HepG2 (cell line): Measurements from ENCODE around the gene TFPI. TPM values are rescaled to one million over a fixed set of nuclear protein-coding genes. Genes with fewer than 3 reads are reported as not detected.
"Not testable (repeated sequence)": the region's sequence is repeated elsewhere in the genome, so short reads cannot be mapped to it uniquely, and the experiment has no call there.

Source experiments
- KAT7 ChIP-seq: IDR thresholded peaks from 2 replicates; pipeline ENCODE4 v1.6.1; 2018; ENCODE audit warnings: borderline replicate concordance, missing compliant biosample characterization
- MIER3 ChIP-seq: IDR thresholded peaks from 2 replicates; pipeline ENCODE4 v1.6.1; 2016; ENCODE audit warnings: missing compliant biosample characterization, borderline replicate concordance
- RARA ChIP-seq: IDR thresholded peaks from 2 replicates; pipeline ENCODE4 v1.6.1; 2016; ENCODE audit warnings: missing genetic modification reagents, missing compliant biosample characterization
- SALL1 ChIP-seq: sonication (generic); formaldehyde crosslinking; IDR thresholded peaks from 2 replicates; pipeline ENCODE4 v1.8.0; 2022; ENCODE audit warnings: mild to moderate bottlenecking, missing genetic modification reagents
- SIN3A ChIP-seq: IDR thresholded peaks from 2 replicates; pipeline ENCODE4 v1.6.1; 2011; ENCODE audit warnings: low read depth, mild to moderate bottlenecking, control low read depth, low read length, borderline replicate concordance
- SP1 ChIP-seq, 2 experiments: fragments of 450-650 bp in 1 of 2; sonication (generic) in 1 of 2; formaldehyde crosslinking in 1 of 2; IDR thresholded peaks; 2 replicates each; pipeline versions ENCODE4 v1.4.0 to v1.6.1; 2016 to 2020; ENCODE audit warnings: missing genetic modification reagents in 1 of 2
- ZFP37 ChIP-seq: sonication (generic); formaldehyde crosslinking; IDR thresholded peaks from 2 replicates; pipeline ENCODE4 v1.4.0; 2020; ENCODE audit warnings: missing genetic modification reagents, borderline replicate concordance
- ZNF281 ChIP-seq: sonication (generic); formaldehyde crosslinking; IDR thresholded peaks from 2 replicates; pipeline ENCODE4 v1.4.0; 2020; ENCODE audit warnings: missing genetic modification reagents, borderline replicate concordance
- ZNF609 ChIP-seq: sonication (generic); formaldehyde crosslinking; IDR thresholded peaks from 2 replicates; pipeline ENCODE4 v1.4.0; 2020; ENCODE audit warnings: mild to moderate bottlenecking, missing genetic modification reagents, borderline replicate concordance
- ZNF710 ChIP-seq: sonication (generic); formaldehyde crosslinking; IDR thresholded peaks from 2 replicates; pipeline ENCODE4 v1.5.0; 2020; ENCODE audit warnings: mild to moderate bottlenecking, missing genetic modification reagents, borderline replicate concordance
- polyA plus RNA-seq, 8 experiments: library from polyadenylated mRNA; depleted of rRNA in 3 of 8; stranded (reverse) in 7 of 8; unstranded in 1 of 8; fragments of >200 nt; fragmentation: Illumina TruSeq in 4 of 8; extraction: Trizol in 4 of 8; gene quantifications; 2 replicates each; pipeline versions ENCODE4 v1.2.1 to v1.2.3, GENCODE V29; 2011 to 2016; ENCODE audit warnings: low read depth in 4 of 8, missing spikeins in 1 of 8, mixed read lengths in 1 of 8; ENCODE audit not compliant: insufficient read depth in 1 of 8
- total RNA-seq, 5 experiments: library from RNA; depleted of rRNA; stranded (reverse); fragments of >200 nt; fragmentation: Illumina TruSeq; extraction: Trizol; gene quantifications; 2 replicates each; pipeline ENCODE4 v1.2.3, GENCODE V29; 2016; ENCODE audit warnings: low read depth in 1 of 5
- TF ChIP-seq, protein P1 (sequence below): sonication (generic); formaldehyde crosslinking; IDR thresholded peaks from 2 replicates; pipeline ENCODE4 v1.5.1; 2020; ENCODE audit warnings: mild to moderate bottlenecking, missing genetic modification reagents, borderline replicate concordance

The TFPI gene
- total and polyA plus RNA-seq, 2 of the 13 experiments (the other 11 are each of a cell fraction or from before 2014, with no cell fraction given): 301 to 436 TPM

GRCh38 chr2:187513460-187514234 lies 40.6 kb downstream of the TFPI start (continued):
- TF ChIP-seq ZNF609 (CRISPR knock-in tag) (peak; percentile 22; the same call in 1 of the 2 replicates), MIER3 (CRISPR knock-in tag) (peak; percentile 63; the same call in 1 of the 2 replicates), SIN3A (peak; percentile 57; the same call in 1 of the 2 replicates), SALL1 (CRISPR knock-in tag) (peak; percentile 71), ZNF710 (CRISPR knock-in tag) (peak; percentile 70; the same call in 1 of the 2 replicates), ZFP37 (CRISPR knock-in tag) (peak; percentile 70), SP1 (CRISPR knock-in tag; IDR thresholded peaks at IDR 0.05) (peak; percentile 51; the same call in 1 of the 2 replicates), RARA (CRISPR knock-in tag) (peak; percentile 57; the same call in 1 of the 2 replicates), KAT7 (CRISPR knock-in tag) (peak; percentile 81; the same call in 1 of the 2 replicates), ZNF281 (CRISPR knock-in tag) (peak; percentile 55; the same call in 1 of the 2 replicates)
- TF ChIP-seq, protein P1, sequence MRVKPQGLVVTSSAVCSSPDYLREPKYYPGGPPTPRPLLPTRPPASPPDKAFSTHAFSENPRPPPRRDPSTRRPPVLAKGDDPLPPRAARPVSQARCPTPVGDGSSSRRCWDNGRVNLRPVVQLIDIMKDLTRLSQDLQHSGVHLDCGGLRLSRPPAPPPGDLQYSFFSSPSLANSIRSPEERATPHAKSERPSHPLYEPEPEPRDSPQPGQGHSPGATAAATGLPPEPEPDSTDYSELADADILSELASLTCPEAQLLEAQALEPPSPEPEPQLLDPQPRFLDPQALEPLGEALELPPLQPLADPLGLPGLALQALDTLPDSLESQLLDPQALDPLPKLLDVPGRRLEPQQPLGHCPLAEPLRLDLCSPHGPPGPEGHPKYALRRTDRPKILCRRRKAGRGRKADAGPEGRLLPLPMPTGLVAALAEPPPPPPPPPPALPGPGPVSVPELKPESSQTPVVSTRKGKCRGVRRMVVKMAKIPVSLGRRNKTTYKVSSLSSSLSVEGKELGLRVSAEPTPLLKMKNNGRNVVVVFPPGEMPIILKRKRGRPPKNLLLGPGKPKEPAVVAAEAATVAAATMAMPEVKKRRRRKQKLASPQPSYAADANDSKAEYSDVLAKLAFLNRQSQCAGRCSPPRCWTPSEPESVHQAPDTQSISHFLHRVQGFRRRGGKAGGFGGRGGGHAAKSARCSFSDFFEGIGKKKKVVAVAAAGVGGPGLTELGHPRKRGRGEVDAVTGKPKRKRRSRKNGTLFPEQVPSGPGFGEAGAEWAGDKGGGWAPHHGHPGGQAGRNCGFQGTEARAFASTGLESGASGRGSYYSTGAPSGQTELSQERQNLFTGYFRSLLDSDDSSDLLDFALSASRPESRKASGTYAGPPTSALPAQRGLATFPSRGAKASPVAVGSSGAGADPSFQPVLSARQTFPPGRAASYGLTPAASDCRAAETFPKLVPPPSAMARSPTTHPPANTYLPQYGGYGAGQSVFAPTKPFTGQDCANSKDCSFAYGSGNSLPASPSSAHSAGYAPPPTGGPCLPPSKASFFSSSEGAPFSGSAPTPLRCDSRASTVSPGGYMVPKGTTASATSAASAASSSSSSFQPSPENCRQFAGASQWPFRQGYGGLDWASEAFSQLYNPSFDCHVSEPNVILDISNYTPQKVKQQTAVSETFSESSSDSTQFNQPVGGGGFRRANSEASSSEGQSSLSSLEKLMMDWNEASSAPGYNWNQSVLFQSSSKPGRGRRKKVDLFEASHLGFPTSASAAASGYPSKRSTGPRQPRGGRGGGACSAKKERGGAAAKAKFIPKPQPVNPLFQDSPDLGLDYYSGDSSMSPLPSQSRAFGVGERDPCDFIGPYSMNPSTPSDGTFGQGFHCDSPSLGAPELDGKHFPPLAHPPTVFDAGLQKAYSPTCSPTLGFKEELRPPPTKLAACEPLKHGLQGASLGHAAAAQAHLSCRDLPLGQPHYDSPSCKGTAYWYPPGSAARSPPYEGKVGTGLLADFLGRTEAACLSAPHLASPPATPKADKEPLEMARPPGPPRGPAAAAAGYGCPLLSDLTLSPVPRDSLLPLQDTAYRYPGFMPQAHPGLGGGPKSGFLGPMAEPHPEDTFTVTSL (CRISPR knock-in tag): peak; percentile 44; the same call in 1 of the 2 replicates
- TF ChIP-seq SP1 (IDR thresholded peaks at IDR 0.05): not testable (repeated sequence)
